Hepatocyte (in vitro differentiated cells): ENCODE measurements around the gene DGKD. TPM values are rescaled to one million over a fixed set of nuclear protein-coding genes. Genes with fewer than 3 reads are reported as not detected.

Experiments
- DNase-seq: peaks from one replicate; pipeline ENCODE4 v3.0.0-alpha.2; 2016; ENCODE audit warnings: low spot score
- H2AFZ ChIP-seq: fragments of 200-600 bp; sonication (generic); 2 replicates; pipeline ENCODE4 v1.6.0; 2016; ENCODE audit warnings: antibody characterized with exemption, mild to moderate bottlenecking
- H3K27ac ChIP-seq: fragments of 200-600 bp; sonication (generic); 2 replicates; pipeline ENCODE4 v1.5.1; 2016; ENCODE audit warnings: mild to moderate bottlenecking
- H3K27me3 ChIP-seq: fragments of 200-600 bp; sonication (generic); 2 replicates; pipeline ENCODE4 v1.6.1; 2016
- H3K36me3 ChIP-seq: fragments of 200-600 bp; sonication (generic); replicated peaks from 2 replicates; pipeline ENCODE4 v1.5.1; 2016; ENCODE audit warnings: low read depth; ENCODE audit not compliant: insufficient read depth
- H3K4me1 ChIP-seq: fragments of 200-600 bp; sonication (generic); 2 replicates; pipeline ENCODE4 v1.5.1; 2016; ENCODE audit warnings: mild to moderate bottlenecking, moderate library complexity; ENCODE audit not compliant: insufficient read depth
- H3K4me2 ChIP-seq: fragments of 200-600 bp; sonication (generic); 2 replicates; pipeline ENCODE4 v1.6.0; 2016
- H3K4me3 ChIP-seq: fragments of 200-600 bp; sonication (generic); 2 replicates; pipeline ENCODE4 v1.5.1; 2016; ENCODE audit warnings: mild to moderate bottlenecking
- H3K79me2 ChIP-seq: fragments of 200-600 bp; sonication (generic); 2 replicates; pipeline ENCODE4 v1.6.0; 2017; ENCODE audit warnings: mild to moderate bottlenecking
- H3K9me2 ChIP-seq: fragments of 200-600 bp; sonication (generic); replicated peaks from 2 replicates; pipeline ENCODE4 v1.6.0; 2017; ENCODE audit warnings: mild to moderate bottlenecking; ENCODE audit not compliant: insufficient read depth
- H3K9me3 ChIP-seq: fragments of 200-600 bp; sonication (generic); 2 replicates; pipeline ENCODE4 v1.5.1; 2016; ENCODE audit warnings: low read depth, mild to moderate bottlenecking
- H4K20me1 ChIP-seq: fragments of 200-600 bp; sonication (generic); 2 replicates; pipeline ENCODE4 v1.6.0; 2016; ENCODE audit warnings: mild to moderate bottlenecking; ENCODE audit not compliant: insufficient read depth, poor library complexity, severe bottlenecking
- CTCF ChIP-seq: fragments of 200-600 bp; sonication (generic); IDR thresholded peaks from 2 replicates; pipeline ENCODE4 v1.5.1; 2016; ENCODE audit warnings: antibody characterized with exemption, mild to moderate bottlenecking; ENCODE audit not compliant: poor library complexity
- EZH2 ChIP-seq: fragments of 200-600 bp; sonication (generic); IDR thresholded peaks from 2 replicates; pipeline ENCODE4 v1.6.1; 2016; ENCODE audit warnings: antibody characterized with exemption, mild to moderate bottlenecking, borderline replicate concordance
- EZH2phosphoT487 ChIP-seq: fragments of 200-600 bp; sonication (generic); IDR thresholded peaks from one replicate; pipeline ENCODE4 v1.6.1; 2018; ENCODE audit warnings: antibody characterized with exemption, mild to moderate bottlenecking, low read depth, moderate library complexity; ENCODE audit not compliant: unreplicated experiment, severe bottlenecking
- WGBS: methylation state at CpG from one replicate; pipeline ENCODE4 v1.1.6; 2016; ENCODE audit warnings: low lambda C conversion rate; ENCODE audit errors: missing lambda C conversion rate; 5-methylcytosine and 5-hydroxymethylcytosine counted together
- polyA plus RNA-seq: library from polyadenylated mRNA; unstranded; fragments of >200 nt; fragmentation: Nextera tagmentation; extraction: Ambion mirVana; gene quantifications from 2 replicates; pipeline ENCODE4 v1.2.1, GENCODE V29; 2016
- total RNA-seq: library from RNA; depleted of rRNA; stranded (reverse); fragments of >200 nt; gene quantifications from 2 replicates; pipeline ENCODE4 v1.2.3, GENCODE V29; 2014

DGKD gene
- total and polyA plus RNA-seq, 2 experiments from 2014 or later: 14.2 to 14.3 TPM

DNA sequence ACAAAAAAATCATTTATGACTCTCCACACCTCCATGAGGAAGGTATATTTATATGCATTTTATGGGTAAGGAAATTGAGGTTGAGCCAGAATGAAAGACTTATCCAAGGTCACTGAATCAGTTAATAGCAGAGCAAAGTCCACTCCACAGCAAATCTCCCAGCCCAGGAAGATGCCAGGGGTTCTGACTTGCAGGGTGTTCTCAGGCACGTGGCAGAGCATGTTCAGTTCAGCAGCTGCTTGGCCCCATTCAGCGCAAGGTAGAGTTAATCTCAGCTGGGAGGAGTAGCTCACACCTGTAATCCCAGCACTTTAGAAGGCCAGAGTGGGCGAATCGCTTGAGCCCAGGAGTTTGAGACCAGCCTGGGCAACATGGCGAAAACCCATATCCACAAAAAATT is 17.8 kb upstream of the DGKD start:
- H3K27ac ChIP-seq: no peak overlapping the region
- no peaks in the 10 kb centered on the region for H4K20me1 ChIP-seq
- TF ChIP-seq EZH2 (no peak), CTCF (no peak), EZH2phosphoT487 (no peak)
- H3K9me2 ChIP-seq: no peaks in the 10 kb centered on the region
- no peak for DNase-seq
- 81% methylated on average over 5 of the region's 5 CpGs for WGBS
- H3K4me1 ChIP-seq: no peaks in the 10 kb centered on the region
- no peaks in the 10 kb centered on the region for H3K79me2 ChIP-seq
- no peaks in the 10 kb centered on the region for H3K36me3 ChIP-seq
- H3K27me3 ChIP-seq: no peaks in the 10 kb centered on the region
- no peak overlapping the region for H3K4me2 ChIP-seq
- no peaks in the 10 kb centered on the region for H3K9me3 ChIP-seq
- H2AFZ ChIP-seq: no peak overlapping the region
- no peak overlapping the region for H3K4me3 ChIP-seq

DNA sequence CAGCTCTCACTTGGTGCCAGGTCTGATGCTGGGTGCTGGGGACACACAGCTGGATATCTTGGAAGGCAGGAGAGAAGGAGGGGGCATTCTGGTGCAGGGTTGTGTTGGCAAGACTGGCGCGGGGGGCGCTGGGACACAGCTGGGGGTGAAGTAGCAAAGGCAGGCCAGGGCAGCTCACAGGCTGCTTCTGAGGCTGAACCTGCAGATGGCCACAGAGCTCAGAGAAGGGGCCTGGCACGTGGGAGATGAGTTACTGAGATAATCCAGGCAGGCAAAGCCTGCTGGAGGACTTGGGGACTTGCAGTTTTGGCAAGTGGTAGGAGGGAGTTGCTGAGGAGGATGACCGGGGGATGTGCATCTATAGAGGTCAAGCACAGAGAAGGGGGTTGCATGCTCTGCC is 16.2 kb upstream of the DGKD start:
- TF ChIP-seq EZH2: no peak
- no peak for TF ChIP-seq CTCF
- TF ChIP-seq EZH2phosphoT487: no peak
- no peaks in the 10 kb centered on the region for H4K20me1 ChIP-seq
- no peak overlapping the region for H3K4me2 ChIP-seq
- H2AFZ ChIP-seq: no peak overlapping the region
- no peaks in the 10 kb centered on the region for H3K27me3 ChIP-seq
- H3K9me3 ChIP-seq: no peaks in the 10 kb centered on the region
- H3K4me1 ChIP-seq: no peaks in the 10 kb centered on the region
- no peak overlapping the region for H3K4me3 ChIP-seq
- H3K36me3 ChIP-seq: no peaks in the 10 kb centered on the region
- no peaks in the 10 kb centered on the region for H3K79me2 ChIP-seq
- H3K9me2 ChIP-seq: no peaks in the 10 kb centered on the region
- WGBS: 79% methylated on average over 5 of the region's 5 CpGs
- DNase-seq: no peak
- no peak overlapping the region for H3K27ac ChIP-seq

DNA sequence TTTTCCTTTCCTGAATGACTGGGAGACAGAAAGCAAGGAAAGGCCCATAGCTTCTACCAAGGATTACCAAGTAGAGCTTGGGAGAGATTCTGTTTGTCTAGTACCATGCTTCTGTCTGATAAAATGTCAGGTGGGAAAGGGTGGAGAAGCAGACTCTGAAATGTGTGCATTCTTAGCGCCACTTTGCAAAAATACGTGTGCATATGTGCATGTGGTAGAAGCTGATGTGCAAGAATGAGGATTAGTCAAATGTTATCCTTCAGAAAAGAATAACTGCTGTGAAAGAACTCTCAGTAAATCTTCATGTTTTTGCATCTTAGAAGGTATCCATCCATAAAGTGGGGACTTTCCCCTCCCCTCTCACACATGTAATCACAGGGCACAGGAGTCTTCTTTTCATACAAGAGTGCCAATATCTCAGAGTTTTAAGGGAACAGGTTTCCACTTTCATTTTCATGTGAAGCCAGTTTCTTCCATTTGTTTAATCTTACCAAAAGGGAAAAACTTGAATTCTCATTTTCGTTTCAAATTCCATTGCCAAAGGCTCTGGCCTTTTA is 15.4 kb upstream of the DGKD start:
- no peak overlapping the region for H3K4me3 ChIP-seq
- WGBS: 94% methylated on average over 3 of the region's 3 CpGs
- H2AFZ ChIP-seq: no peak overlapping the region
- H3K27ac ChIP-seq: no peak overlapping the region
- H3K36me3 ChIP-seq: no peaks in the 10 kb centered on the region
- H3K27me3 ChIP-seq: no peaks in the 10 kb centered on the region
- H3K79me2 ChIP-seq: no peaks in the 10 kb centered on the region
- H3K9me2 ChIP-seq: no peaks in the 10 kb centered on the region
- TF ChIP-seq EZH2 (no peak), EZH2phosphoT487 (no peak), CTCF (no peak)
- H3K4me1 ChIP-seq: no peaks in the 10 kb centered on the region
- H3K9me3 ChIP-seq: no peaks in the 10 kb centered on the region
- H3K4me2 ChIP-seq: no peak overlapping the region
- DNase-seq: no peak
- no peaks in the 10 kb centered on the region for H4K20me1 ChIP-seq

- no peaks in the 10 kb centered on the region for H3K36me3 ChIP-seq
- no peaks in the 10 kb centered on the region for H4K20me1 ChIP-seq
- no peak overlapping the region for H3K27ac ChIP-seq
- no peak overlapping the region for H3K4me3 ChIP-seq
- no peak for DNase-seq
- no peaks in the 10 kb centered on the region for H3K9me2 ChIP-seq
- H2AFZ ChIP-seq: no peak overlapping the region
- H3K4me2 ChIP-seq: no peak overlapping the region
- WGBS: 38% methylated on average over 3 of the region's 3 CpGs
- H3K27me3 ChIP-seq: no peaks in the 10 kb centered on the region
- no peaks in the 10 kb centered on the region for H3K9me3 ChIP-seq
- no peak for TF ChIP-seq CTCF
- TF ChIP-seq EZH2: no peak
- H3K4me1 ChIP-seq: no peaks in the 10 kb centered on the region
- H3K79me2 ChIP-seq: no peaks in the 10 kb centered on the region
Observed at GRCh38 chr2:233339427-233339826, 14.9 kb upstream of the DGKD start.
